ENCODE results near the gene NPY.

The NPY gene

DNA sequence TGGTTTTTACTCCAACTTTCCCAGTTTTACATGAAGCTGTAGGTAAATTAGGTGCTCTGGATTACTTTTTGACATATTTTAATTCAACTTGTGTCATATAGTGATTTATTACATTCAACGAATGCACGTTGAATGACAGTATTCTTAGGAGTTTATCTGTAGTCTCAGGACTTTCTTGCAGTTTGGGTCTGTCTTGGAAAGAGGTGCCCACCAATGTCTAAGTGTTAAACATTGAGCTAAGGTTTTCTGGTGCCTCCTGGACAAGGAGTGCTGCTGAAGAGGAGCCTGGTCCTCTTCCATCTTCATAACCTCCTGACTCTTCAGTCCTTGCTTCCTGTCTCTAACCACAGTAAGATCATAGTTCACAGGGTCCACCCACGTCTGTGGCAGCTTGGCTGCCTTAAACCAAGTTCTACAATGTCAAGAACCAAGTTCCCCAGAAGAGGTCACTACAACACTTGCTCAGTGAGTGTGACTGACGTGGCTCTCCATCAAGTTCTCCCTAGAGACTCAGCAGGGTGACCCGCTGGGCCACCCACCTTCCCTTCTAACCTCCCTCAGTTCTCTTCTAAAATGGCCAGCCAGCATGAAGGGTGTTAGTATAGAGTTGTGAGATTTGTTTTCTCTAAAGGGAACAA is 6.1 kb downstream of the NPY start:
- DNase-seq (ENCODE audit: extremely low spot score), result peak; percentile 81
- ChIA-PET POLR2A (no interaction called here), CTCF (interaction anchor here (0.6 to 3.8 kb wide), 27 partner anchors 9 to 804 kb away, joined by 3 to 33 read pairs (median 4); no protein-coding TSS in a partner anchor)
- TF ChIP-seq, protein P1, sequence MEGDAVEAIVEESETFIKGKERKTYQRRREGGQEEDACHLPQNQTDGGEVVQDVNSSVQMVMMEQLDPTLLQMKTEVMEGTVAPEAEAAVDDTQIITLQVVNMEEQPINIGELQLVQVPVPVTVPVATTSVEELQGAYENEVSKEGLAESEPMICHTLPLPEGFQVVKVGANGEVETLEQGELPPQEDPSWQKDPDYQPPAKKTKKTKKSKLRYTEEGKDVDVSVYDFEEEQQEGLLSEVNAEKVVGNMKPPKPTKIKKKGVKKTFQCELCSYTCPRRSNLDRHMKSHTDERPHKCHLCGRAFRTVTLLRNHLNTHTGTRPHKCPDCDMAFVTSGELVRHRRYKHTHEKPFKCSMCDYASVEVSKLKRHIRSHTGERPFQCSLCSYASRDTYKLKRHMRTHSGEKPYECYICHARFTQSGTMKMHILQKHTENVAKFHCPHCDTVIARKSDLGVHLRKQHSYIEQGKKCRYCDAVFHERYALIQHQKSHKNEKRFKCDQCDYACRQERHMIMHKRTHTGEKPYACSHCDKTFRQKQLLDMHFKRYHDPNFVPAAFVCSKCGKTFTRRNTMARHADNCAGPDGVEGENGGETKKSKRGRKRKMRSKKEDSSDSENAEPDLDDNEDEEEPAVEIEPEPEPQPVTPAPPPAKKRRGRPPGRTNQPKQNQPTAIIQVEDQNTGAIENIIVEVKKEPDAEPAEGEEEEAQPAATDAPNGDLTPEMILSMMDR (IDR thresholded peaks at IDR 0.05; ENCODE audit: control extremely low read depth, extremely low read depth, low read depth, missing control alignments), result peak; percentile 57

DNA sequence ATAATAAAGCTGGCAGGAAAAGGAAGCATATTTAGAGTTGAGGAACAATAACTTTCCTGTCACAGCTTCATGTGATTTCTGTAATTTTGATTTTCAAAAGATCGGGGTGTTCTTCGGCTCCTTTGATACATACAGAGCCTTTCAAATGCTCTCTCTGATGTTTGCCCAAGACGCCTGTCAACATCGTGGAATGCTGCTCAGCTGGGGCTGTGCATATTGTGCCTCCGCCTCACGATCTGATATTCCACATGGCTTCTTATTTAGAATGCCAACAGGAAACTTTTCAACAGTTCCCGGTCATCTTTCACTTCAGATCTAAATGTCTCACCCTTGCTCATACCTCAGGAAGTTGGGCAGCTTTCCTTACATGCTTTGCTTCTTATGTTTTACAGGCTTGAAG is 7.3 kb downstream of the NPY start:
- TF ChIP-seq, protein P1 (IDR thresholded peaks at IDR 0.05; ENCODE audit: control extremely low read depth, extremely low read depth, low read depth, missing control alignments), result no peak
- ChIA-PET POLR2A (no interaction called here), CTCF (interaction anchor here (0.9 to 3.8 kb wide), 9 partner anchors 8 to 802 kb away, joined by 3 to 33 read pairs (median 3); no protein-coding TSS in a partner anchor)
- DNase-seq (ENCODE audit: extremely low spot score), result no peak

DNA sequence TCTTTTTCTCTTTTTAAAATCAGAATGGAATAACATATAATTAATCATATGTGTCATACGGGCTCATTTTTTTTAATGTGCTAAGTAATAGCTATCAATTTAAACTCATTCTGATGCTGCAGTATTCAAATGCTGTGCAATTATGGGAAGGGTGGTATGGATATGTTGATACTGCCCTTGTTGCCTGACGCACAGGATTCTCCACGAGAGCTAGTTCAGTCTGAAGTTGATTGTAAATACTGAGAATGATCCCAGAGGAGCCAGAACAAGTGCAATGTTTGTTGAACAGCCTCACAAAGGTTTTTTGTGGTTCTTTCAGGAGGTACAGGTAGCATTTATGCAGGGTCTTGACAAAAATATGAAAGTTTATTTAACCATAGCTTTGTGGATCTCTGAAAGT is 13.4 kb downstream of the NPY start:
- no peak for DNase-seq (ENCODE audit: extremely low spot score)
- TF ChIP-seq, protein P1 (IDR thresholded peaks at IDR 0.05; ENCODE audit: control extremely low read depth, extremely low read depth, low read depth, missing control alignments), result no peak
- POLR2A ChIA-PET, result no interaction called here
- CTCF ChIA-PET, result no interaction called here

DNA sequence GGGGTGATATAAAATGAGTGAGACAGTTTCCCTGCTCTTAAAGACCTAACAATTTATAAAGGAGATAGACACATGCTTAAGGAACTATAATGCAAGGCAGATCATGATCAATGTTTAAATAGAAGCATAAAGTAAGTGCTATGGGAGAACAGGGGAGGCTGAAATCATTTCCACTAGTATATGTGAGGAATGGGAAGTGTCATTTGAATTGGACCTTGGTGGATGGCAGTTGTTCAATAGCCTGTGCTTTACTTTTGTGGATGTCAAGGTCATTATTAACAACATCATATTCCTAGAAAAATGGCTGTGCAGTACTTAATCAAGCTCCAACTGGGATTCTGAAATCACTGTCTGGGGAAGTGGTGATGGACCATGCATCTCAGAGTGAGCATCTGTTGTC is 14.7 kb downstream of the NPY start:
- TF ChIP-seq, protein P1 (IDR thresholded peaks at IDR 0.05; ENCODE audit: control extremely low read depth, extremely low read depth, low read depth, missing control alignments), result no peak
- ChIA-PET CTCF (interaction anchor here (1.5 kb wide), 1 partner anchor 9 kb away, joined by 3 read pairs; no protein-coding TSS in a partner anchor), POLR2A (no interaction called here)
- no peak for DNase-seq (ENCODE audit: extremely low spot score)

DNA sequence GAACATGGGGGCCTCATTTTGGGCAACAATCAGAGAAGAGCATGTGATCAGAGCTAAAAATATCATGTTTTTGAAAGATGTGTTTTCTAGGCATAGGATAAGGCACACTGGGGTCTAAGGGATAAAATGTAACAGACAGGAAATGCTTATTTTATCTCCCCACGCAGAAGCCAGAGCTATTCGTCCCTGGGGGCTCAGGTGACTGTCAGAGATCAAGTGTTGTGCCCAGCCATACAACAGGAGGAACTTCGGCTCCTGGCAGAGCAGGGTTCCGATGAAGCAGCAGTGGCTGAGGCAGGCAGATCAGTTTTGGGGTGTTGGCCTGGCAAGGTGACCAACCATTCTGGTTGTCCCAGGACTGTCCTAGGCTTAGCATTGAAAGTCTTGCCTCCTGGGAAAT is 15.2 kb downstream of the NPY start:
- DNase-seq (ENCODE audit: extremely low spot score), result no peak
- POLR2A ChIA-PET, result no interaction called here
- TF ChIP-seq, protein P1 (IDR thresholded peaks at IDR 0.05; ENCODE audit: control extremely low read depth, extremely low read depth, low read depth, missing control alignments), result no peak
- CTCF ChIA-PET, result interaction anchor here (1.5 kb wide), 1 partner anchor 9 kb away, joined by 3 read pairs; no protein-coding TSS in a partner anchor

DNA sequence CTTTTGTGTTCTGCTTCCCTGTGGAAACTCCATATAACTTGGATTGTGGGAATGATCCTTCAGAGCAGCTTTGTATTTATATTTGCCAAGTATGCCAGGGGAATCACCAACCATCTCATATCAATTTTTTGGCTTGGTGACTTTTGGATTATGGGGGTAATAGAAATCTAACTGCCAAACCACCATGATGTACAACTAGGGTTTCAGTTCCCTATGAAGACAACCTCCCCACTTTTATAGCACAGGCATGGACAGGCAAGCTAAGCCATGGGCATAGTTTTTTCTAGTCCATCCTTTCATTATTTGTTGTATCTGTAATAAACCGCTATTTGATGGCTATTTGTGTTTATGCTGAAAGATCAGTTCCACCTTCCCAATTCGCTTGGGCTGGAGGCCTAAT is 17.7 kb downstream of the NPY start:
- POLR2A ChIA-PET, result no interaction called here
- DNase-seq (ENCODE audit: extremely low spot score), result no peak
- TF ChIP-seq, protein P1 (IDR thresholded peaks at IDR 0.05; ENCODE audit: control extremely low read depth, extremely low read depth, low read depth, missing control alignments), result no peak
- CTCF ChIA-PET, result interaction anchor here (1.9 kb wide), 1 partner anchor 12 kb away, joined by 6 read pairs; no protein-coding TSS in a partner anchor

Measured in GM10248 (cell line).